Stimulated activated CD8-positive, alpha-beta memory T cell treated with anti-CD3 and anti-CD28 coated beads, Interleukin-7, amount 100 ng/mL, for 48 hours (primary cell): ENCODE results near the gene SULT1A1.
"Not testable (repeated sequence)": the region's sequence is repeated elsewhere in the genome, so short reads cannot be mapped to it uniquely, and the experiment has no call there.

Experiments used
- DNase-seq, 2 donors: peaks; one replicate each; pipeline ENCODE4 v3.0.0-alpha.2; 2020; ENCODE audit warnings: low read depth in 1 of 2; ENCODE audit errors: extremely low read depth in 1 of 2

Gene SULT1A1

DNA sequence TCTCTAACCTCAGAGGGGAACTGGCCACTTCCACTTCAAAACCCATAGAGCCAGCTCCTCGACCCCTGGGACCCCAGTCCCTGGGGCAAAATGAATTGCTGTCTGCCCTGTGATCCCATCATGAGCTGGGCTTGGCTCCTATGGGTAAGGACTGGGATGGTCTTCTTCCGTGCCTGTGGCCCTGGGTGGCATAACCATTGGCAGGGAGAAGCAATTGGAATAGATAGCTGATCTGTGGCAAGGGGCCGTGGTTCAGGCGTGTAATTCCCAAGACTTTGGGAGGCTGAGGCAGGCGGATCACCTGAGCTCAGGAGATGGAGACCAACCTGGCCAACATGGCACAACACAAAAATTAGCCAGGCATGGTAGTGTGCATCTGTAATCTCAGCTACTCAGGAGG is 17.3 kb downstream of the SULT1A1 start:
- DNase-seq = no peak

- DNase-seq = no peak
Measured at GRCh38 chr16:28591355-28591754, 18.5 kb downstream of the SULT1A1 start.

- DNase-seq = no peak
Measured at GRCh38 chr16:28590384-28591340, 19.2 kb downstream of the SULT1A1 start.

- no peak for DNase-seq
Measured at GRCh38 chr16:28589930-28590329, 19.9 kb downstream of the SULT1A1 start.

- no peak for DNase-seq
Measured at GRCh38 chr16:28589069-28589468, 20.8 kb downstream of the SULT1A1 start.

DNA sequence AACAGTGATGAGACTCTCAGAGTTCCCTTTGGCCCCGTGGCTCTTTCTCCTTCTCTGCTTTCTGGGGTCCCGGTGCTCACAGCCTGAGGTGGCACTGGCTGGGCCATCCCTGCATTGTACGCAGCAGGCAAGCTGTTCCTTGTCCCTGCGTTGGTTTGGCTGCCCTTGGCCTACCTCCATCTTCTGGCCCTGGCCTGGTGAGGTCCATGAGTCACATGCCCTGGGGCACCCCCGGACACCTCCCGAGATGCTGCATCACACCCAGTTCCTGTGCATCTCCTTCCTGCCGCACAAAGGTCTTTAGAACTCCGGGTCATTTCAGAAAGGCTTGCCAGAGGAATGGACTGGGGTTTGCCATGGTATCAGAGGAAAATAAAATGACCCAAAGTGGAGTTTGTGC is 22.5 kb downstream of the SULT1A1 start:
- no peak for DNase-seq

- DNase-seq = no peak
Measured at GRCh38 chr16:28586466-28586865, 23.4 kb downstream of the SULT1A1 start.

DNA sequence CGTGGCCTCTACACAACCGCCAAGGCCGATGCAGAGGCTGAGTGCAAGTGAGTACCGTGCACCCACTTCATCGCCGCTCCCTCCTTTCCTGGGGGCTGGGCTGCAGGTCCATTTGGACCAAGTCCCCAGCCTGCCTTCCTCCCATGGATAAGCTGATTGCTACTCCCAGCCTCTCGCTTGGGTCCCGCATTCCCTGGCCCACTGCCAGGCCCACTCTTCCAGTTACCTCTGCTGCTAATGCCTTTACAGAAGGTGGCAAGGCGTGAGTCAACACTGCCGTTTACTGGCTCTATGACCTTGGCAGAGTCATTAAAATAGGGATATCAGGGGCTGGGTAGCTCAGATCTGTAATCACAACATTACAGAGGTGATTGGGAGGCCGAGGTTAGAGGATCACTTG is 24.2 kb downstream of the SULT1A1 start:
- no peak for DNase-seq

DNA sequence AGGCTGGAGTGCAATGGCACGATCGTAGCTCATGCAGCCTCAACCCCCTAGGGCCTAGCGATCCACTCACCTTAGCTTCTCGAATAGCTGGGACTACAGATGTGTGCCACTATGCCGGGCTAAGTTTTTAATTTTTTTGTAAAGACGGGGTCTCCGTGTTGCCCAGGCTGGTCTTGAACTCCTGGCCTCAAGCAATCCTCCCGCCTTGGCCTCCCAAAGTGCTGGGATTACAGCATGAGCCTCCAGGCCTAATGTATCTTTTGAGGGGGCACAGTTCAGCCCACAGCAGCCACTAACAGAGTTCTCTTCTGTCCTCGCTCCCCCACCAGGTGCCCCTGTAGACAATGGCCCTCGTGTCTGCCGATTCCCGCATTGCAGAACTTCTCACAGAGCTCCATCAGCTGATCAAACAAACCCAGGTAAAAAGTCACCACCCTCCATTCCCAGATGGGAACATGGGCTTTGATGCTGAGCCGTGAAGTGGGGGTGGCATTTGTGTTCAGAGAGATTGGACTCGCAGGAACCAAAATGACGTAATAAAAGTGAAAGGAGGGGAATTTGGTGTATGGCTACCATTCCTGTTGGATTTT is 29.0 kb downstream of the SULT1A1 start:
- DNase-seq = no peak

DNA sequence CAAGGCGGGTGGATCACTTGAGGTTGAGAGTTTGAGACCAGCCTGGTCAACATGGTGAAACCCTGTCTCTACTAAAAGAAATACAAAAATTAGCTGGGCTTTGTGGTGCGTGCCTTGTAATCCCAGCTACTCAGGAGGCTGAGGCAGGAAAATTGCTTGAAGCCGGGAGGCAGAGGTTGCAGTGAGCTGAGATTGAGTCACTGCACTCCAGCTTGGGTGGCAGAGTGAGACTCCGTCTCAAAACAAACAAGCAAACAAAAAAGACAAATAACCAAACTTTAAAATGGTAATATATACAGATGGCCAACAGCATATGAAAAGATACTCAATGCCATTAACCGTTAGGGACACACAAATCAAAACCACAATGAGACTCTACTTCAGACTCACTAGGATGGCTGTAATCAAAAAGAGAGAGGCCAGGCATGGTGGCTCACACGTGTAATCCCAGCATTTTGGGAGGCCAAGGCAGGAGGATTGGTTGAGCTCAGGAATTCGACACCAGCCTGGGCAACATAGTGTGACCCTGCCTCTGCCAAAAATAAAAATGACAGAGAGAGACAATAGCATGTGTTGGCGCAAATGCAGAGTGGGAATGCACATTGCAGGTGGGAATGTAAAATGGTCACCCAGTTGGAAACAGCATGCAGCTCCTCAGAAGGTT is 34.3 kb downstream of the SULT1A1 start:
- no peak for DNase-seq

- DNase-seq = no peak
Measured at GRCh38 chr16:28574925-28575324, 34.9 kb downstream of the SULT1A1 start.

DNA sequence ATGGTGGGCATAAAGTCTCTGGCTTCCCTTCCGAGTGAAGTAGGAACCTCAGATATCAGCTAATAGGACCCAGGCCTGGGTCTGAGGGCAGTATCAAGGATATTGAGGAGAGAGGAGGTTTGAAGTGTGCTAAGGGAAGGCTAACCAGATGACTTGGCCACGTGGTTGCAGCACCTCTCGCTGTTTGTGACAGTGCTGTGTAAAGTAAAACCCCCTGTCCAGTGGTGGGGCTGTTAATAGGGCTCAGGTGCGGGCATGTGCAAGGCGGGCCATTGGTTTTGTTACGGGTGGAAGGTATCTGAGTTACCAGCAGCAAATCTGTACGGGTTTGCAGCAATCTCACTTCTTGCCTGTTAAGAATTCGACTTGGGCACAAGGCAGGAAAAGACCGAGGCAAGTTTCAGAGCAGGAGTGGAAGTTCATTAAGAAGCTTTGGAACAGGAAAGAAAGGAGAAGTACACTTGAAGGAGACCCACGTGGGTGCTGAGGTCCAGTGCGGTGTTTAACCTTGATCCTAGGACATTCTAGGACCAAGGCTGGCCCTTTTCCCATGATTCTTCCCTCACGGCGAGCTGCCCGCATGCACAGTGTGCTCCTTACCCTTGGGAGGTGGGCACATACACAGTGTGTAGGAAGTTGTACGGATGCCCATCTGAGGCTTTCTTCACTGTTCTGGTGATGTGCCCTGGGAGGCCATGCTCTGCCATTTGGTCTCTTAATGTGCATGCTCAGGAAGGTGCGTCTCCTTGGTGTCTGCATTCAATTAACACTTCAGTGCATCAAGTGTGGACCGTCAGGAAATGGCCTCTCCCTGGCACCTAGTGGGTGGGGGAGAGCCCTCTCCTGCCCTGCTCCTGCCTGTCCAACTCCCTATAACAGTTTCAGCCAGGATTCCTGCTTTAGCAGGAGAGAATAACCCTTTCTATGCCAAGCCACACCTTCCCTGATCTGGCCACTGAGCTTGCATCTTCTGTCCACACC is 35.8 kb downstream of the SULT1A1 start:
- DNase-seq = no peak

DNA sequence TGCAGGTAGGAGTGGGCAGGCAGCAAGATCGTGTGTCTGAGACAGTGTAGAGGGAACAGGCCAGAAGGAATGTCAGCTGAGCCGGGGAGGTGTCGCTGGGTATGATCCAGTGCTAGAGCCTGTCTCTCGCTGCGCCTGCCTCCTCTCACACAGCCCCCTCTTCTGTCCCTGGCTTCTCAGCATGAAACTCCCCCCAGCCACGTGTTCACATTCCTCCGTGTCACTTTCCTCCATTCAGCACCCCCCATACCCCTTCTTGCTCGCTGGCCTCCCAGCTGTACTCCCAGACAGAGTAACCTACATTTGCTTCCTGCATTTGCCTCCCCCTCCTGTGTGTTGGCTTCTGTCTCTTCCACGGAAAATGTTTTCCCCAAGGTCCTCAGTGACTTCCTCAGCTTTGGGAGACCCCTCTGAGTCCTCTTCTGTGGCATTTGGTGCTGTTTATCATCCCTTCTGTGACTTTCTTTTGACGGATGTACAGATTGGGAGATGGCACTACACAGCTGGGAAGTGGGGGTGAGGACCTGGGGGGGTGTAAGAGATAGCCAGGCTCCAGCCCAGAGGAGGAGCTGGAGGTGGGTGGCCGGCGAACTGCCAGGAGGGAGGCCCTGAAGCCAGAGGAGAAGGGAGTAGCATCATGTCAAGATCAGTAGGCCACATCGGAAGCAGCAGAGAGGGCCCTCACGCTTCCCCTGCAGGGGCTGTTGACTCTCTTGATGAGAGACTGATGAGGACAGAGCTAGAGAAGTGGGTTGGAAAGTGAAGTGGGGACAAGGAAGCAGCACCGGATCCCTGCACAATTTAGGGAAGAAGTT is 36.9 kb downstream of the SULT1A1 start:
- DNase-seq = no peak

- DNase-seq = no peak
Measured at GRCh38 chr16:28569968-28570752, 39.7 kb downstream of the SULT1A1 start.

DNA sequence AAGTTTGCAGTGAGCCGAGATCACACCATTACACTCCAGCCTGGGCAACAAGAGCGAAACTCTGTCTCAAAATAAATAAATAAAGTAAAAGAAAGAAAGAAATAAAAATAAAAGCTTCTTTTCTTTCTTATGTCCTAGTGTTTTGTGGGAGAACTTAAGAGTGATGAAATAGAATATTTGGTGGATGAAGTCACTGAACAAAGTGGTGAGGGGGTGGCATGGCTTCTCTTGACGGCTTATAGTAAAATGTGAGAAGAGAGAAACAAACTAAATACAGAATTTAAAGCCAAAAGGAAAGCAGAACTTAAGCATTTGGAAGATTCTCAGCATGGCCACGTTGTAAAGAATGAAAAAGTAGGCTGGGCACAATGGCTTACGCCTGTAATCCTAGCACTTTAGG is 40.8 kb downstream of the SULT1A1 start:
- DNase-seq = no peak

DNA sequence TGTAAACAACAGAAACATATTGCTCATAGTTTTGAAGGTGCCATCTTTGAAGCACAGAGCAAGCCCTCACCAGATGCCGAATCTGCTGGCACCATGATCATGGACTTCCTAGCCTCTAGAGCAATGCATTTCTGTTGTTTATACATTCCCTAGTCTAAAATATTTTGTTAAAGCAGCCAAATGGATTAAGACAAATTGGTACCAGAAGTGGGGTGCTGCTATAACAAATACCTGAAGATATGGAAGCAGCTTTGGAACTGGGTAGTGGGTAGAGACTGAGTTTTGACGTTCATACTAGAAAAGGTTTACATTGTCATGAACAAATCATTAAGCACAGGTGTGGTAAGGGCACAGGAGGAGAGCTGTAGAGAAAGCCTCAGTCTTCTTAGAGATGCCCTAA is 42.6 kb downstream of the SULT1A1 start:
- no peak for DNase-seq

GRCh38 chr16:28566233-28566925 is 43.5 kb downstream of the SULT1A1 start:
- not testable (repeated sequence) for DNase-seq

DNA sequence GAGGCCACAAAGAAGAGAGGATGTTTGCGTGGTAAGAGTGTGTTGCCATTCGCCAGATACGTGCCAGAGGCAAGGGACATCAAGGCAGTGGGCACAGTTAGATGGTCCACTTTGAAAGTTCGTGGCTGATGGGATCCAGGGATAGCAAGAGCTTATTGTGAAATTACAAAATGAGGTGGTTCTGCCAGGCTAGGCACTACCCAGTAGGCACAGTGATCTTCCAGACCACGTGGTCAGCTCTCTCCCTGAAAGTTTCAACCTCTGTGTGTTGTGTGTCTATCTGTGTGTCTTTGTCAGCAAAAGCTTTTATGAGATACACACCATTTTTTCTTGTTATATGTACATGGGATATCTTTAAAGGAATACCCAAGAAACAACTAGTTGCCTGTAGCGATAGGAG is 46.6 kb downstream of the SULT1A1 start:
- no peak for DNase-seq
